DOHH2 (cell line): Measurements from ENCODE around the gene LEPR.

ENCODE experiments used
- H3F3A ChIP-seq: fragments of 200-600 bp; sonication (generic), shearing (Covaris generic); 2 replicates; pipeline ENCODE4 v1.6.0; 2016; ENCODE audit warnings: antibody characterized with exemption, mild to moderate bottlenecking; ENCODE audit not compliant: control insufficient read depth, insufficient read depth
- H3K27ac ChIP-seq: fragments of 200-600 bp; sonication (generic); 2 replicates; pipeline ENCODE4 v1.5.1; 2014; ENCODE audit warnings: low read depth, mild to moderate bottlenecking, low read length, moderate library complexity
- H3K27me3 ChIP-seq: fragments of 200-600 bp; sonication (generic); 2 replicates; pipeline ENCODE4 v1.6.1; 2014; ENCODE audit warnings: mild to moderate bottlenecking, low read length, mixed read lengths; ENCODE audit not compliant: control insufficient read depth
- H3K36me3 ChIP-seq: fragments of 200-600 bp; sonication (generic); 2 replicates; pipeline ENCODE4 v1.6.1; 2014; ENCODE audit warnings: mild to moderate bottlenecking, low read length, moderate library complexity, mixed read lengths; ENCODE audit not compliant: control insufficient read depth
- H3K4me1 ChIP-seq: fragments of 200-600 bp; sonication (generic); 2 replicates; pipeline ENCODE4 v1.6.1; 2014; ENCODE audit warnings: mild to moderate bottlenecking, low read length, mixed read lengths; ENCODE audit not compliant: control insufficient read depth
- H3K4me2 ChIP-seq: fragments of 200-600 bp; sonication (generic); 2 replicates; pipeline ENCODE4 v1.6.0; 2014; ENCODE audit warnings: mild to moderate bottlenecking, low read length, moderate library complexity
- H3K4me3 ChIP-seq: fragments of 200-600 bp; sonication (generic); 2 replicates; pipeline ENCODE4 v1.5.1; 2014; ENCODE audit warnings: mild to moderate bottlenecking, low read length, mixed read lengths
- H3K79me2 ChIP-seq: fragments of 200-600 bp; sonication (generic); 2 replicates; pipeline ENCODE4 v1.6.1; 2014; ENCODE audit warnings: mild to moderate bottlenecking, low read length, mixed read lengths; ENCODE audit not compliant: control insufficient read depth
- H3K9me2 ChIP-seq: fragments of 200-600 bp; sonication (generic); replicated peaks from 2 replicates; pipeline ENCODE4 v1.6.1; 2014; ENCODE audit warnings: mild to moderate bottlenecking, low read length, mixed read lengths; ENCODE audit not compliant: control insufficient read depth
- H3K9me3 ChIP-seq: fragments of 200-600 bp; sonication (generic); 2 replicates; pipeline ENCODE4 v1.6.1; 2014; ENCODE audit warnings: antibody characterized with exemption, low read length, mixed read lengths; ENCODE audit not compliant: control insufficient read depth, insufficient read depth
- H4K20me1 ChIP-seq: fragments of 200-600 bp; sonication (generic); 2 replicates; pipeline ENCODE4 v1.6.0; 2014; ENCODE audit warnings: low read depth, mild to moderate bottlenecking, antibody characterized with exemption, low read length, moderate library complexity; ENCODE audit not compliant: control insufficient read depth, insufficient read depth
- CTCF ChIP-seq: fragments of 200-600 bp; sonication (generic); IDR thresholded peaks from one replicate; pipeline ENCODE4 v1.5.1; 2014; ENCODE audit warnings: antibody characterized with exemption, mild to moderate bottlenecking, low read depth, low read length; ENCODE audit not compliant: poor library complexity, severe bottlenecking
- EZH2phosphoT487 ChIP-seq: fragments of 200-600 bp; sonication (generic); IDR thresholded peaks from 2 replicates; pipeline ENCODE4 v1.6.1; 2017; ENCODE audit warnings: borderline replicate concordance, mild to moderate bottlenecking, antibody characterized with exemption, low read length, moderate library complexity, mixed read lengths

Gene LEPR

GRCh38 chr1:65469126-65469888 is 48.8 kb downstream of the LEPR start:
- H3K4me2 ChIP-seq, result no peak overlapping the region
- no peaks in the 10 kb centered on the region for H3K9me2 ChIP-seq
- no peaks in the 10 kb centered on the region for H3K79me2 ChIP-seq
- no peaks in the 10 kb centered on the region for H3K9me3 ChIP-seq
- no peak overlapping the region for H3K4me3 ChIP-seq
- TF ChIP-seq EZH2phosphoT487, result no peak
- TF ChIP-seq CTCF, result no peak
- H3K4me1 ChIP-seq, result no peaks in the 10 kb centered on the region
- no peaks in the 10 kb centered on the region for H3K36me3 ChIP-seq
- no peak overlapping the region for H3K27ac ChIP-seq
- H3F3A ChIP-seq, result no peaks in the 10 kb centered on the region
- H3K27me3 ChIP-seq, result peaks cover 8% of the 10 kb centered on the region; the same call in 1 of the 2 replicates
- H4K20me1 ChIP-seq, result no peaks in the 10 kb centered on the region

- H4K20me1 ChIP-seq, result no peaks in the 10 kb centered on the region
- H3F3A ChIP-seq, result no peaks in the 10 kb centered on the region
- no peak overlapping the region for H3K4me2 ChIP-seq
- H3K27ac ChIP-seq, result no peak overlapping the region
- no peaks in the 10 kb centered on the region for H3K9me2 ChIP-seq
- H3K9me3 ChIP-seq, result no peaks in the 10 kb centered on the region
- no peaks in the 10 kb centered on the region for H3K4me1 ChIP-seq
- no peaks in the 10 kb centered on the region for H3K36me3 ChIP-seq
- TF ChIP-seq CTCF, result no peak
- TF ChIP-seq EZH2phosphoT487, result no peak
- H3K27me3 ChIP-seq, result peaks cover 9% of the 10 kb centered on the region; the same call in 1 of the 2 replicates
- no peaks in the 10 kb centered on the region for H3K79me2 ChIP-seq
- no peak overlapping the region for H3K4me3 ChIP-seq
Observed at GRCh38 chr1:65469889-65470340, 49.4 kb downstream of the LEPR start.
